Fibroblast of lung (primary cell): ENCODE data around the gene C12orf42. TPM values are rescaled to one million over a fixed set of nuclear protein-coding genes. Genes with fewer than 3 reads are reported as not detected.

Source experiments
- DNase-seq, 2 donors: peaks; one replicate each; pipeline versions ENCODE4 v3.0.0 to v3.0.0-alpha.2; 2010; ENCODE audit warnings: low read depth in 2 of 2
- H2AFZ ChIP-seq: 2 replicates; pipeline ENCODE4 v1.5.1; 2012; ENCODE audit warnings: low read length, control low read depth, inconsistent platforms
- H3K27ac ChIP-seq: 2 replicates; pipeline ENCODE4 v1.5.1; 2011; ENCODE audit warnings: low read length, control low read depth; ENCODE audit not compliant: insufficient read depth
- H3K27me3 ChIP-seq: 2 replicates; pipeline ENCODE4 v1.5.1; 2011; ENCODE audit warnings: mild to moderate bottlenecking, low read length; ENCODE audit not compliant: control insufficient read depth, insufficient read depth
- H3K36me3 ChIP-seq: 2 replicates; pipeline ENCODE4 v1.5.1; 2011; ENCODE audit warnings: low read length; ENCODE audit not compliant: control insufficient read depth, insufficient read depth
- H3K4me1 ChIP-seq: 2 replicates; pipeline ENCODE4 v1.5.1; 2011; ENCODE audit warnings: low read length; ENCODE audit not compliant: control insufficient read depth, insufficient read depth; ENCODE audit errors: extremely low read depth
- H3K4me2 ChIP-seq: 2 replicates; pipeline ENCODE4 v1.5.1; 2011; ENCODE audit warnings: low read length, control low read depth; ENCODE audit not compliant: insufficient read depth; ENCODE audit errors: extremely low read depth
- H3K4me3 ChIP-seq, 4 experiments: fragments of 200-600 bp in 1 of 4; sonication (generic) in 1 of 4; replicated peaks in 1 of 4; 2 replicates each; pipeline ENCODE4 v1.5.1; 2011 to 2016; ENCODE audit warnings: low read length in 4 of 4, low read depth in 3 of 4, mild to moderate bottlenecking in 3 of 4, control low read depth in 2 of 4, inconsistent platforms in 1 of 4, mixed read lengths in 1 of 4; ENCODE audit not compliant: insufficient read depth in 1 of 4; ENCODE audit errors: control extremely low read depth in 1 of 4
- H3K79me2 ChIP-seq: 2 replicates; pipeline ENCODE4 v1.5.1; 2012; ENCODE audit warnings: mild to moderate bottlenecking, low read length, inconsistent platforms; ENCODE audit not compliant: control insufficient read depth, insufficient read depth
- H3K9ac ChIP-seq: 2 replicates; pipeline ENCODE4 v1.5.1; 2011; ENCODE audit warnings: mild to moderate bottlenecking, low read length, control low read depth; ENCODE audit not compliant: insufficient read depth
- H3K9me3 ChIP-seq: 2 replicates; pipeline ENCODE4 v1.5.1; 2012; ENCODE audit warnings: low read depth, low read length; ENCODE audit not compliant: control insufficient read depth, insufficient read depth
- H4K20me1 ChIP-seq: 2 replicates; pipeline ENCODE4 v1.5.1; 2011; ENCODE audit warnings: low read length; ENCODE audit not compliant: control insufficient read depth, insufficient read depth; ENCODE audit errors: extremely low read depth
- EZH2 ChIP-seq: IDR thresholded peaks from 2 replicates; pipeline ENCODE4 v1.5.1; 2012; ENCODE audit warnings: low read length, control low read depth, mild to moderate bottlenecking; ENCODE audit errors: missing control alignments
- polyA plus RNA-seq, 2 donors: library from polyadenylated mRNA; depleted of rRNA in 1 of 2; stranded (reverse) in 1 of 2; unstranded in 1 of 2; fragments of >200 nt; gene quantifications; 2 replicates each; pipeline ENCODE4 v1.2.1, GENCODE V29; 2011 to 2012; ENCODE audit warnings: missing spikeins in 1 of 2
- total RNA-seq: library from RNA; depleted of rRNA; stranded (reverse); fragments of >200 nt; gene quantifications from 2 replicates; pipeline ENCODE4 v1.2.1, GENCODE V29; 2014
- TF ChIP-seq, protein P1 (sequence below), 2 donors: IDR thresholded peaks in 1 of 2; conservative IDR thresholded peaks in 1 of 2; 1 replicate in 1 of 2; 2 replicates in 1 of 2; pipeline ENCODE4 v1.5.1; 2011 to 2012; ENCODE audit warnings: low read length in 2 of 2, control low read depth in 1 of 2, inconsistent platforms in 1 of 2, low read depth in 1 of 2, mild to moderate bottlenecking in 1 of 2

C12orf42 gene
- total and polyA plus RNA-seq, 2 donors (not counting 1 experiment from before 2014, with no cell fraction given) = not detected

DNA sequence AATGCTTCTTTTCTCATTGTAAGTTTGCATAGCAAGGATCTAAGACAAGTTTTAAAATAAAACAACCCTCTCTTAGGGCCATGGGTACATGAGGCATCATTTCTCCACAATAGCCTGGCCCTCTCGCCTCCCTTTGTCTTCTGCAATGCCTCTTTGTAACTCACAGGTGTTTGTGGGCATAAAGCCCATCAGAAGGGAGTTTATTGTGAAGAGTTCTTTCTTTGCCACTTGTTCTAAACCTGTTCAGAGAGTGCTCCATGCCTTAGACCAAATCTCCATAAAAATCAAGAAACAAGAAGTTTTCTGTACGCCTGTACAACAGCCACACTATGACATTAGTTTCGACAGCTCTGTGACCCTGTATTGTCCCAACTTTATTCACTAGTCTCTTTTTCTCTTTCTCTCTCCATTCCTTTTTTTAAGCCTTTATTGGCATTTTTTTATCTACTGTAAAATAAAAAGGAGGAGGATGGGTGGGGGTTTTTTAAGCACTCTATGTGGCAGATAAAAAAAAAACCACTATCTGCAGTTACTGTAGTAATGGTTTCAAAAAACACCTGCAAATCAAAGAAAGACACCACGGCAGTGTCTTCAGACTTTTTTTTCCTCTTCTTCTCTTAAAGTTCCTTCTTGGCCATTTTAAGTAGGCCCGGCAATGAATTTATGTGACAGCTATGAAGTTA lies 1.6 kb downstream of the C12orf42 start:
- H4K20me1 ChIP-seq = no peaks in the 10 kb centered on the region
- no peak overlapping the region for H3K4me2 ChIP-seq
- no peak for DNase-seq

DNA sequence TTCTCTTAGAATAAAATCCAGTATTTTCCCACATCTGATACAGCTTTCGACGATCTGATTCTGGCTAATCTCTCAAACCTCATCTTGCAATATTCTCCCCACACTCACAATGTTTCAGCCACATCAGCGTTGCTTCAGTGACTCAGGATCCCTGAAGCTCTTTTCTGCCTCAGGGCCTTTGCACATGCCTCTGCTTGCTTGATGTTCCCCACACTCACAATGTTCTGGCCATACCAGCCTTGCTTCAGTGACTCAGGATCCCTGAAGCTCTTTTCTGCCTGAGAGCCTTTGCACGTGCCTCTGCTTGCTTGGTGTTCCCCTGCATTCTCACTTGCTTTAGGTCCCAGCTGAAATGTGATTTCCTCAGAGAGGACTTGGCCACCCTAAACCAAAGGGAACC lies 2.6 kb downstream of the C12orf42 start:
- TF ChIP-seq, protein P1, sequence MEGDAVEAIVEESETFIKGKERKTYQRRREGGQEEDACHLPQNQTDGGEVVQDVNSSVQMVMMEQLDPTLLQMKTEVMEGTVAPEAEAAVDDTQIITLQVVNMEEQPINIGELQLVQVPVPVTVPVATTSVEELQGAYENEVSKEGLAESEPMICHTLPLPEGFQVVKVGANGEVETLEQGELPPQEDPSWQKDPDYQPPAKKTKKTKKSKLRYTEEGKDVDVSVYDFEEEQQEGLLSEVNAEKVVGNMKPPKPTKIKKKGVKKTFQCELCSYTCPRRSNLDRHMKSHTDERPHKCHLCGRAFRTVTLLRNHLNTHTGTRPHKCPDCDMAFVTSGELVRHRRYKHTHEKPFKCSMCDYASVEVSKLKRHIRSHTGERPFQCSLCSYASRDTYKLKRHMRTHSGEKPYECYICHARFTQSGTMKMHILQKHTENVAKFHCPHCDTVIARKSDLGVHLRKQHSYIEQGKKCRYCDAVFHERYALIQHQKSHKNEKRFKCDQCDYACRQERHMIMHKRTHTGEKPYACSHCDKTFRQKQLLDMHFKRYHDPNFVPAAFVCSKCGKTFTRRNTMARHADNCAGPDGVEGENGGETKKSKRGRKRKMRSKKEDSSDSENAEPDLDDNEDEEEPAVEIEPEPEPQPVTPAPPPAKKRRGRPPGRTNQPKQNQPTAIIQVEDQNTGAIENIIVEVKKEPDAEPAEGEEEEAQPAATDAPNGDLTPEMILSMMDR (conservative IDR thresholded peaks at IDR 0.05 in 1 of 2, IDR thresholded peaks at IDR 0.05 in 1 of 2; ENCODE audit: low read depth in 1 of 2, low read length in 2 of 2) = no peak
- TF ChIP-seq EZH2 = no peak
- no peak for DNase-seq
- no peaks in the 10 kb centered on the region for H4K20me1 ChIP-seq
- H3K79me2 ChIP-seq = no peaks in the 10 kb centered on the region
- H3K9ac ChIP-seq = no peak overlapping the region
- no peak overlapping the region for H3K4me3 ChIP-seq
- no peaks in the 10 kb centered on the region for H3K27me3 ChIP-seq
- no peaks in the 10 kb centered on the region for H3K4me1 ChIP-seq
- no peaks in the 10 kb centered on the region for H3K9me3 ChIP-seq
- H3K27ac ChIP-seq = no peak overlapping the region
- no peaks in the 10 kb centered on the region for H3K36me3 ChIP-seq
- H3K4me2 ChIP-seq = no peak overlapping the region
- no peak overlapping the region for H2AFZ ChIP-seq

More for the DNA sequence above, 1.6 kb downstream of the C12orf42 start:
- no peak overlapping the region for H3K27ac ChIP-seq
- no peak overlapping the region for H2AFZ ChIP-seq
- H3K4me1 ChIP-seq = no peaks in the 10 kb centered on the region
- no peaks in the 10 kb centered on the region for H3K27me3 ChIP-seq
- no peak overlapping the region for H3K9ac ChIP-seq
- H3K4me3 ChIP-seq = no peak overlapping the region
- no peaks in the 10 kb centered on the region for H3K79me2 ChIP-seq
- no peaks in the 10 kb centered on the region for H3K36me3 ChIP-seq
- TF ChIP-seq EZH2 = no peak
- TF ChIP-seq, protein P1 (conservative IDR thresholded peaks at IDR 0.05 in 1 of 2, IDR thresholded peaks at IDR 0.05 in 1 of 2; ENCODE audit: low read depth in 1 of 2, low read length in 2 of 2) = no peak
- H3K9me3 ChIP-seq = no peaks in the 10 kb centered on the region

DNA sequence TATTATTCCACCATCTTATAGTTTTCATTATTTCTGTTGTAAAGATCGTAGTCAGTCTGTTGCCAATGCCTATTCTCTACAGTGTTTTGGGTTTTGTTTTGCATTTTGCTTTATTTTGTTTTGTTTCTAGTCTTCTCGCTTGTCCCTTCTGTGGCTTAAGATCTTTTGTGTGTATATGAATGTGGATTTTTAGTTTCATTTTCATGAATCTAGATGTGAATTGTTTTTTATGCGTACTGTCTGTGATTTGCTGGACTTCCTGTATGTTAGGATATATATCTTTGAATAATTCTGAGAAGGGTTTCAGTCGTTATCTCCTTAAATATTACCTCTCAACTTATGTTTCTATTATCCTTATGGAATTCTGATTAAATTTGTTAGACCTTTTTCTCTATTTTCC lies 13.4 kb downstream of the C12orf42 start:
- H3K27me3 ChIP-seq = no peaks in the 10 kb centered on the region
- H3K79me2 ChIP-seq = no peaks in the 10 kb centered on the region
- no peak overlapping the region for H3K9ac ChIP-seq
- H4K20me1 ChIP-seq = no peaks in the 10 kb centered on the region
- H3K9me3 ChIP-seq = no peaks in the 10 kb centered on the region
- TF ChIP-seq, protein P1 (conservative IDR thresholded peaks at IDR 0.05 in 1 of 2, IDR thresholded peaks at IDR 0.05 in 1 of 2; ENCODE audit: low read depth in 1 of 2, low read length in 2 of 2) = no peak
- TF ChIP-seq EZH2 = no peak
- H3K4me3 ChIP-seq = no peak overlapping the region
- no peaks in the 10 kb centered on the region for H3K4me1 ChIP-seq
- H3K4me2 ChIP-seq = no peak overlapping the region
- no peak for DNase-seq
- H3K36me3 ChIP-seq = no peaks in the 10 kb centered on the region
- no peak overlapping the region for H2AFZ ChIP-seq
- no peak overlapping the region for H3K27ac ChIP-seq
